GM23248 (cell line): Measurements from ENCODE around the gene NR1H4. TPM values are rescaled to one million over a fixed set of nuclear protein-coding genes. Genes with fewer than 3 reads are reported as not detected.

Source experiments
- DNase-seq: peaks from one replicate; pipeline ENCODE4 v3.0.0-alpha.2; 2015
- H2AFZ ChIP-seq: fragments of 200-600 bp; sonication (generic); 2 replicates; pipeline ENCODE4 v1.6.1; 2016; ENCODE audit warnings: antibody characterized with exemption
- H3F3A ChIP-seq: fragments of 200-600 bp; sonication (generic); 2 replicates; pipeline ENCODE4 v1.6.1; 2016; ENCODE audit warnings: mild to moderate bottlenecking, antibody characterized with exemption, mixed run types; ENCODE audit not compliant: insufficient read depth
- H3K27ac ChIP-seq: fragments of 200-600 bp; sonication (generic); 2 replicates; pipeline ENCODE4 v1.5.1; 2016; ENCODE audit warnings: mild to moderate bottlenecking
- H3K27me3 ChIP-seq: fragments of 200-600 bp; sonication (generic); replicated peaks from 2 replicates; pipeline ENCODE4 v1.6.1; 2016; ENCODE audit warnings: mild to moderate bottlenecking; ENCODE audit not compliant: insufficient read depth
- H3K36me3 ChIP-seq: fragments of 200-600 bp; sonication (generic); 2 replicates; pipeline ENCODE4 v1.6.1; 2016; ENCODE audit warnings: low read depth, mild to moderate bottlenecking
- H3K4me1 ChIP-seq: fragments of 200-600 bp; sonication (generic); 2 replicates; pipeline ENCODE4 v1.6.1; 2016; ENCODE audit warnings: mild to moderate bottlenecking; ENCODE audit not compliant: insufficient read depth
- H3K4me2 ChIP-seq: fragments of 200-600 bp; sonication (generic); one replicate; pipeline ENCODE4 v1.6.1; 2016; ENCODE audit warnings: mild to moderate bottlenecking; ENCODE audit not compliant: unreplicated experiment
- H3K4me3 ChIP-seq: fragments of 200-600 bp; sonication (generic); 2 replicates; pipeline ENCODE4 v1.5.1; 2016; ENCODE audit warnings: mild to moderate bottlenecking
- H3K79me2 ChIP-seq: fragments of 200-600 bp; sonication (generic); 2 replicates; pipeline ENCODE4 v1.6.1; 2016; ENCODE audit warnings: mild to moderate bottlenecking; ENCODE audit not compliant: insufficient read depth
- H3K9ac ChIP-seq: fragments of 200-600 bp; sonication (generic); 2 replicates; pipeline ENCODE4 v1.6.1; 2016; ENCODE audit warnings: mild to moderate bottlenecking
- H3K9me2 ChIP-seq: fragments of 200-600 bp; sonication (generic); 2 replicates; pipeline ENCODE4 v1.6.1; 2016; ENCODE audit warnings: mixed run types, mild to moderate bottlenecking, moderate library complexity; ENCODE audit not compliant: insufficient read depth
- H3K9me3 ChIP-seq: fragments of 200-600 bp; sonication (generic); one replicate; pipeline ENCODE4 v1.6.1; 2017; ENCODE audit warnings: low read depth
- H4K20me1 ChIP-seq: fragments of 200-600 bp; sonication (generic); 2 replicates; pipeline ENCODE4 v1.6.0; 2016; ENCODE audit not compliant: insufficient read depth
- EZH2 ChIP-seq: fragments of 200-600 bp; sonication (generic); IDR thresholded peaks from 2 replicates; pipeline ENCODE4 v1.6.1; 2018; ENCODE audit warnings: antibody characterized with exemption, mild to moderate bottlenecking; ENCODE audit not compliant: insufficient read depth, poor library complexity, severe bottlenecking
- EZH2phosphoT487 ChIP-seq: fragments of 200-600 bp; sonication (generic); IDR thresholded peaks from 2 replicates; pipeline ENCODE4 v1.6.1; 2018; ENCODE audit warnings: antibody characterized with exemption, moderate library complexity, mild to moderate bottlenecking, low read depth; ENCODE audit not compliant: insufficient read depth
- WGBS, 2 experiments: methylation state at CpG; one replicate each; pipeline ENCODE4 v1.1.6; 2015 to 2017; ENCODE audit warnings: low lambda C conversion rate in 2 of 2, low coverage in 1 of 2; ENCODE audit errors: missing lambda C conversion rate in 2 of 2; 5-methylcytosine and 5-hydroxymethylcytosine counted together
- in situ Hi-C: fragments of 300-500 bp; cut with MboI; formaldehyde crosslinking; loops from 2 replicates; pipeline ENCODE4 v1.15.0; 2020
- polyA plus RNA-seq: library from polyadenylated mRNA; unstranded; fragments of >200 nt; fragmentation: Nextera tagmentation; extraction: Ambion mirVana; gene quantifications from 2 replicates; pipeline ENCODE4 v1.2.1, GENCODE V29; 2016
- total RNA-seq: library from RNA; depleted of rRNA; stranded (reverse); fragments of >200 nt; shearing (Covaris generic); gene quantifications from 2 replicates; pipeline ENCODE4 v1.2.3, GENCODE V29; 2014

NR1H4 gene
- total and polyA plus RNA-seq, 2 experiments from 2014 or later, result not detected

DNA sequence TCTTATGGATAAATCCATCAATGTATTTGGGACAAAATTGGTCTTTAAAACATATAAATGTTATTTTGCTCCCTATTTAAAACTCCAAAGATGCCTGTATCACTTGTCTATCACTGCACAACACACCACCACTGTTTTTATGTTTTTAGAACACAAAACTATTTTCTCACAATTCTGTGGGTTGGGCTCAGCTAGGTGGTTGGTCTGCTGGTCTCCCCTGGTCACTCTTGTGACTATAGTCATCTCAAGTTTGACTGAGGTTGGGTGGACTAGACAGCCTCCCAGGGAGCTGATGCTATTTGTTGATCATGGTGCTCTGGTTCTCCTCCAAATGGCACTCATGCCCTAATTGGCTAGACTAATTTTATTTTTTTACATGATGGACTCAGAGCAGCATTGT lies 39.5 kb upstream of the NR1H4 start:
- TF ChIP-seq EZH2 (no peak), EZH2phosphoT487 (no peak)
- Histone ChIP-seq H4K20me1 (no peaks in the 10 kb centered on the region), H3K4me2 (no peak overlapping the region), H3K79me2 (no peaks in the 10 kb centered on the region), H3K27me3 (no peaks in the 10 kb centered on the region), H2AFZ (no peak overlapping the region), H3K9me2 (no peaks in the 10 kb centered on the region), H3K27ac (no peak overlapping the region), H3K9ac (no peak overlapping the region), H3K9me3 (no peaks in the 10 kb centered on the region), H3K36me3 (no peaks in the 10 kb centered on the region), H3F3A (no peaks in the 10 kb centered on the region), H3K4me3 (no peak overlapping the region), H3K4me1 (no peaks in the 10 kb centered on the region)
- in situ Hi-C loops, result no loop called here
- no peak for DNase-seq

DNA sequence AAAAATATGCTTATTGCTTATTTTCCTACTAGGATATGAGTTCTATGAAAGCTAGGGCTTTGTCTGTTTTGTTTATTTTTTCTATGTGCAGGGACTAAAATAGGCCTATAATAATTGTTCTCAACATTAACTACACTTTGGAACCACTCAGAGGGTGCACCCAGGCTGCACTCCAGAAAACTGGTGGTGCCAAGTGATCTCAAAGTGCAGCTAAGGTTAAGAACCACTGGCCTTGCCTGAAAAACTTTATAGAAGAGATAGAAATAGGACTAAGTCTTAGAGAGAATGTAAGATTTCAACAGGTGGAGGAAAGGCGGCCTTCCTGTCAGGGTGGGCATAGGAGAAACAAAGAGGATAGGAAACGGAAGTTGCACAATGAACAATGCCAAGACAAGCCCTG lies 37.7 kb upstream of the NR1H4 start:
- Histone ChIP-seq H3K27ac (no peak overlapping the region), H3K4me2 (no peak overlapping the region), H3K9me2 (no peaks in the 10 kb centered on the region), H3K4me1 (no peaks in the 10 kb centered on the region), H4K20me1 (no peaks in the 10 kb centered on the region), H3K9me3 (no peaks in the 10 kb centered on the region), H3K36me3 (no peaks in the 10 kb centered on the region), H3K27me3 (no peaks in the 10 kb centered on the region; the same call in 1 of the 2 replicates), H3K4me3 (no peak overlapping the region), H2AFZ (no peak overlapping the region), H3K9ac (no peak overlapping the region), H3K79me2 (no peaks in the 10 kb centered on the region), H3F3A (no peaks in the 10 kb centered on the region)
- no peak for TF ChIP-seq EZH2
- TF ChIP-seq EZH2phosphoT487, result no peak
- in situ Hi-C loops, result no loop called here
- 21 to 22% methylated on average over 2 of the region's 2 CpGs for WGBS, 2 experiments
- no peak for DNase-seq

DNA sequence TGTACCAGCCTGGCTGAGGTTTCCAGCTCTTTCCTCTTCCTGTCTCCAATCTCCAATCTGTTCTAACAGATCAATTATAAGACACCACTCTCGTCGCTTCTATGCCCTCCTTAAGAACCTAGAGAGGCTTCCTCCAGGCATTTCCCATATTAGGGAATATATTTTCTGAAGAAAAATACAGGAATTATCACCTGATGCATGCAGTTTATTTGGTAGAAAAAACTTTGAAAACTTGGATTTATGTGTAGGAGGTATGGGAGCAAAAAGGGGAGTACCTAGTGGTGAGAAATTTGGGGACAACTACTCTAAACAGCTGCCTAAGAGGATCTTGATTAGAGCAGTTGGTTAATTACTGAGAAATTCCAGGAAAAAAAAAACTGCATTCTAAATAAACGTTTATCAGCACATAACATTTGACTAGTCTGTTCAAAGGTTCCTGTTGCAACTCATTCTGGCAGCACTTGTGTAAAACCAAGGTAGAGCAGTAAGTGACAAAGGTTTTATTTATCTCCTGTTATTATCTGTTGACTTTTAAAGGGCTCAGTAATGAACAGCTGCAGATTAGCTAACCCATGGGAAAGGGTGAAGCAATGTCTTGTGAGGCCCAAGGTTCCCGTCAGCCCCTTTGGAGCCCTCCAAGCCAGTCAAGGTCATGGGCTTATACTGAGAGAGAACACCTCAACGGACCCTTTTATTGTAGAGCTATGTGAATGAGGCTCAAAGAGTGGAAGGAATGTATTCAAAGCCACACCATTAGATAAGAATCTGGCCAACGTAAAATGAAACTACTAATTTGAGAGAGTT lies 36.4 kb upstream of the NR1H4 start:
- Histone ChIP-seq H3K36me3 (no peaks in the 10 kb centered on the region), H3K27ac (no peak overlapping the region), H3K9ac (no peak overlapping the region), H3K9me2 (no peaks in the 10 kb centered on the region), H3K4me3 (no peak overlapping the region), H3K79me2 (no peaks in the 10 kb centered on the region), H4K20me1 (no peaks in the 10 kb centered on the region), H3F3A (no peaks in the 10 kb centered on the region), H3K4me1 (no peaks in the 10 kb centered on the region), H3K4me2 (no peak overlapping the region), H3K27me3 (no peaks in the 10 kb centered on the region; the same call in 1 of the 2 replicates), H2AFZ (no peak overlapping the region), H3K9me3 (no peaks in the 10 kb centered on the region)
- no peak for TF ChIP-seq EZH2phosphoT487
- TF ChIP-seq EZH2, result no peak
- 27 to 28% methylated on average over 6 of the region's 6 CpGs for WGBS, 2 experiments
- no peak for DNase-seq
- in situ Hi-C loops, result no loop called here

DNA sequence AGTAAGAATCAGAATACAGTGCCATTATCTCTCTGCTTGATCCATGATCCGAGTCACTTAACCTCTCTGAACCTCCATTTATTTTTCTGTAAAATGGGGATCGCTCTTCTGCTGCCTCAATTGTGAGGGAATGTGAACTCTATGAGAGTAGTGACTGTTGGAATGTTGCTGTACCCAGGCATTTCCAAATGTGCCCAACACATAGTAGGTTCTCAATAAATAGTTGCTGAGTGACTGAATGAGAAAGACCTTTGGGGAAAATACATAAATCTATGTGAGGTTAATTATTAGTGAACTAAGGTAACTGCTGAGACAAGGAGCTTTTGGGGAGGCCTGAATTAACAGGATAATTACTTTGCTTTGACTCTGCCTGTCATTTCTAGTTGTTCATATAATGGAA lies 33.9 kb upstream of the NR1H4 start:
- Histone ChIP-seq H3K4me1 (no peaks in the 10 kb centered on the region), H3K79me2 (no peaks in the 10 kb centered on the region), H3F3A (no peaks in the 10 kb centered on the region), H4K20me1 (no peaks in the 10 kb centered on the region), H3K27me3 (no peaks in the 10 kb centered on the region; the same call in 1 of the 2 replicates), H3K9ac (no peak overlapping the region), H3K9me3 (no peaks in the 10 kb centered on the region), H3K36me3 (no peaks in the 10 kb centered on the region), H2AFZ (no peak overlapping the region), H3K4me2 (no peak overlapping the region), H3K4me3 (no peak overlapping the region), H3K9me2 (no peaks in the 10 kb centered on the region), H3K27ac (no peak overlapping the region)
- no peak for DNase-seq
- WGBS, 2 experiments, result 26 to 29% methylated on average over 2 of the region's 2 CpGs
- in situ Hi-C loops, result no loop called here
- TF ChIP-seq EZH2, result no peak
- TF ChIP-seq EZH2phosphoT487, result no peak
